Measurements from ENCODE around the gene C1orf210.

Gene C1orf210

GRCh38 chr1:43311521-43311920 is 26.1 kb upstream of the C1orf210 start:
- no peak for DNase-seq

GRCh38 chr1:43309405-43310025 is 24.1 kb upstream of the C1orf210 start:
- no peak for DNase-seq

GRCh38 chr1:43308635-43309404 is 23.4 kb upstream of the C1orf210 start:
- DNase-seq = no peak

- no peak for DNase-seq
Measured at GRCh38 chr1:43307458-43308158, 22.2 kb upstream of the C1orf210 start.

- no peak for DNase-seq
Measured at GRCh38 chr1:43306688-43307457, 21.5 kb upstream of the C1orf210 start.

- no peak for DNase-seq
Measured at GRCh38 chr1:43305926-43306687, 20.7 kb upstream of the C1orf210 start.

- DNase-seq = no peak
Measured at GRCh38 chr1:43305461-43305860, 20.1 kb upstream of the C1orf210 start.

- DNase-seq = no peak
Measured at GRCh38 chr1:43304771-43305300, 19.5 kb upstream of the C1orf210 start.

GRCh38 chr1:43304314-43304681 is 18.9 kb upstream of the C1orf210 start:
- DNase-seq = no peak

- no peak for DNase-seq
Measured at GRCh38 chr1:43303471-43304313, 18.3 kb upstream of the C1orf210 start.

GRCh38 chr1:43302721-43303470 is 17.5 kb upstream of the C1orf210 start:
- no peak for DNase-seq

GRCh38 chr1:43302201-43302600 is 16.8 kb upstream of the C1orf210 start:
- DNase-seq = no peak

- DNase-seq = no peak
Measured at GRCh38 chr1:43300378-43301094, 15.2 kb upstream of the C1orf210 start, which contains the start of gene TIE1. Gene TIE1 (plus strand): TSS chr1:43300982. CDS start chr1:43301072, 90 bp downstream.

GRCh38 chr1:43299101-43299500 is 13.7 kb upstream of the C1orf210 start:
- DNase-seq = no peak

- DNase-seq = no peak
Measured at GRCh38 chr1:43298055-43298454, 12.7 kb upstream of the C1orf210 start.

GRCh38 chr1:43296207-43296606 is 10.8 kb upstream of the C1orf210 start:
- no peak for DNase-seq

GRCh38 chr1:43294761-43295160 is 9.4 kb upstream of the C1orf210 start:
- DNase-seq = no peak

GRCh38 chr1:43293896-43294760 is 8.7 kb upstream of the C1orf210 start:
- no peak for DNase-seq

- DNase-seq = no peak
Measured at GRCh38 chr1:43293176-43293575, 7.8 kb upstream of the C1orf210 start.
